ENCODE results near the gene UCHL5.

The UCHL5 gene

DNA sequence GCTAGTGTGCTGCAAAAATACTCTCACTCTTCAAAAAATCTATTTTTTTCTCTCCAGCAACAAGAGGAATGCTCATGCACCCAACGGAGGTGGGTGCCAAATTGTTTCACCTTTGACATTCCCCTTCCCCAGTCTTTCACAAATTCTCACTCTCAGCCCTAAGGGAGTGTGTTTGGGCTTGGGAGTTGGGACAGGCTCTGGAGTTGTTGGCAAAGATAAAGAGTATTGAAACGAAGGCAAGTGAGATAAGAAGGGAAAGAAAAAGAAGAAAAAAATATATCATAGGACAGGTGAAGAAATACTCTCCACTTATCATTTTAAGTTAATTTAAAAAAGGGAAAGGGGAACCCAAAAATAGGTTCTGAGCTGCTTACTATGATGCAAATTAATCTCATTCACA, 82.6 kb downstream of the UCHL5 start:
- in situ Hi-C loops (cut with MboI; ENCODE audit: low pct_unique_long_range_greater_than_20kb, low sequenced_read_pairs, unreplicated experiment): no loop called here
- TF ChIP-seq, protein P1, sequence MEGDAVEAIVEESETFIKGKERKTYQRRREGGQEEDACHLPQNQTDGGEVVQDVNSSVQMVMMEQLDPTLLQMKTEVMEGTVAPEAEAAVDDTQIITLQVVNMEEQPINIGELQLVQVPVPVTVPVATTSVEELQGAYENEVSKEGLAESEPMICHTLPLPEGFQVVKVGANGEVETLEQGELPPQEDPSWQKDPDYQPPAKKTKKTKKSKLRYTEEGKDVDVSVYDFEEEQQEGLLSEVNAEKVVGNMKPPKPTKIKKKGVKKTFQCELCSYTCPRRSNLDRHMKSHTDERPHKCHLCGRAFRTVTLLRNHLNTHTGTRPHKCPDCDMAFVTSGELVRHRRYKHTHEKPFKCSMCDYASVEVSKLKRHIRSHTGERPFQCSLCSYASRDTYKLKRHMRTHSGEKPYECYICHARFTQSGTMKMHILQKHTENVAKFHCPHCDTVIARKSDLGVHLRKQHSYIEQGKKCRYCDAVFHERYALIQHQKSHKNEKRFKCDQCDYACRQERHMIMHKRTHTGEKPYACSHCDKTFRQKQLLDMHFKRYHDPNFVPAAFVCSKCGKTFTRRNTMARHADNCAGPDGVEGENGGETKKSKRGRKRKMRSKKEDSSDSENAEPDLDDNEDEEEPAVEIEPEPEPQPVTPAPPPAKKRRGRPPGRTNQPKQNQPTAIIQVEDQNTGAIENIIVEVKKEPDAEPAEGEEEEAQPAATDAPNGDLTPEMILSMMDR (IDR thresholded peaks at IDR 0.05; ENCODE audit: extremely low read depth, insufficient read depth, missing control alignments): no peak
- DNase-seq (ENCODE audit: low spot score): no peak

GRCh38 chr1:192974701-192975100, 84.5 kb downstream of the UCHL5 start:
- no peak for DNase-seq (ENCODE audit: low spot score)
- in situ Hi-C loops (cut with MboI; ENCODE audit: low pct_unique_long_range_greater_than_20kb, low sequenced_read_pairs, unreplicated experiment): no loop called here
- TF ChIP-seq, protein P1 (IDR thresholded peaks at IDR 0.05; ENCODE audit: extremely low read depth, insufficient read depth, missing control alignments): no peak

DNA sequence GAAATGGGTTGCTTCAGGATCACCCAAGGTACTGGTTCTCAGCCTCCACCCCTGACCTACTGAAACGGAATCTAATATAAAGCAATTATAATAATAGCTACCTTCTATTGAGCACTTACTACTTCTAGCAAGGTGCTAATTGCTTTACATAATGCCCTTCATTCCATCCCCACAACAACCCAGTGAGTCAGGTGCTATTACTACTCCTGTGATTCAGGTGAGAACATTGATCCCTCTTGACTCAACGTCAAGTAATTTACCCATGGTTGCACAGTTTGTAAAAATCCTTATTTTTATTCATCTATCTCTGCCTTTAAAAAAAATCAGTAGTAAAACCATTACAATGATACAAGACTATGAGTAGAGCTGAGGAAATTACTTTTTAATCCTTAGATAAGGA, 85.2 kb downstream of the UCHL5 start:
- no peak for DNase-seq (ENCODE audit: low spot score)
- TF ChIP-seq, protein P1 (IDR thresholded peaks at IDR 0.05; ENCODE audit: extremely low read depth, insufficient read depth, missing control alignments): no peak
- in situ Hi-C loops (cut with MboI; ENCODE audit: low pct_unique_long_range_greater_than_20kb, low sequenced_read_pairs, unreplicated experiment): no loop called here

DNA sequence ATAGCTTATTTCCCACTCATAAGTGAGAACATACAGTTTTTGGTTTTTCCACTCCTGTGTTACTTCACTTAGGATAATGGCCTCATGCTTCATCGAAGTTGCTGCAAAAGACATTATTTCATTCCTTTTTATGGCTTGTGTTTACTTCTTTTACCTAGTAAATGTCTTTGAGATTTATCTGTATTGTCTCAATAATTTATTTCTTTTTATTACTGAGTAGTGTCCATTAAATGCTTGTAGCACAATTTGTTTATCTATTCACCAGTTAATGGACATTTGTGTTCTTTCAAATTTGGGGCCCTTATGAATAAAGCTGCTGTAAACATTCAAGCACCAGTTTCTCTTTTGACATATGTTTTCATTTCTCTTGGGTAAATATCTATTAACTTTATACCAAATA, 86.0 kb downstream of the UCHL5 start:
- no peak for DNase-seq (ENCODE audit: low spot score)
- TF ChIP-seq, protein P1 (IDR thresholded peaks at IDR 0.05; ENCODE audit: extremely low read depth, insufficient read depth, missing control alignments): no peak
- in situ Hi-C loops (cut with MboI; ENCODE audit: low pct_unique_long_range_greater_than_20kb, low sequenced_read_pairs, unreplicated experiment): no loop called here

DNA sequence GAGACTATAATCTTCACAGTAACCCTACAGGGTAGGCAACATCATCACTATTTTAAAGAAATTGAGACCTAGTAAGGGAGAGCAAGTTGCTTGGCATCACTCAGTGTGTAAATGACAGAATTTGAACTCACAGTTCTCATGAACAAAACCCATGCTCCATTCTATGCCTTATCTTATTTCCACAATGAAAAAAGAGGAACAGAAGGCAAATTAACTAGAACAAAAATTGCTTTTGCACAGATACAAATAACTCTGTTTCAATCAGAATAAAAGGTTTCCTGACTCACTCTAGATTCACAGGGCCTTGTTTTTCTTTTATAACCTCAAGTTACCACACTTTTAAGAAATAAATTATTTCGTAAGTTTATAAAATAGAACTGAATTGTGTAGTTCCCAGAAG, 90.1 kb downstream of the UCHL5 start:
- in situ Hi-C loops (cut with MboI; ENCODE audit: low pct_unique_long_range_greater_than_20kb, low sequenced_read_pairs, unreplicated experiment): no loop called here
- TF ChIP-seq, protein P1 (IDR thresholded peaks at IDR 0.05; ENCODE audit: extremely low read depth, insufficient read depth, missing control alignments): no peak
- DNase-seq (ENCODE audit: low spot score): no peak

GRCh38 chr1:192968323-192968722, 90.8 kb downstream of the UCHL5 start:
- in situ Hi-C loops (cut with MboI; ENCODE audit: low pct_unique_long_range_greater_than_20kb, low sequenced_read_pairs, unreplicated experiment): no loop called here
- TF ChIP-seq, protein P1 (IDR thresholded peaks at IDR 0.05; ENCODE audit: extremely low read depth, insufficient read depth, missing control alignments): no peak

GRCh38 chr1:192967901-192968300, 91.3 kb downstream of the UCHL5 start:
- TF ChIP-seq, protein P1 (IDR thresholded peaks at IDR 0.05; ENCODE audit: extremely low read depth, insufficient read depth, missing control alignments): no peak
- DNase-seq (ENCODE audit: low spot score): no peak
- in situ Hi-C loops (cut with MboI; ENCODE audit: low pct_unique_long_range_greater_than_20kb, low sequenced_read_pairs, unreplicated experiment): no loop called here

More at GRCh38 chr1:192968323-192968722, 90.8 kb downstream of the UCHL5 start:
- no peak for DNase-seq (ENCODE audit: low spot score)
